Heart left ventricle (tissue), 13 donors: Measurements from ENCODE around the gene ALG6.

ENCODE experiments used
- CTCF ChIP-seq, 12 donors: fragments of 200-600 bp; sonication (generic) in 4 of 12; IDR thresholded peaks; one replicate each; pipeline versions ENCODE4 v1.5.0 to v1.8.0; 2018 to 2022; ENCODE audit warnings: antibody characterized with exemption in 12 of 12, mild to moderate bottlenecking in 5 of 12
- POLR2A ChIP-seq, 2 donors: fragments of 450-650 bp; IDR thresholded peaks; one replicate each; pipeline ENCODE4 v1.6.1; 2017; ENCODE audit warnings: antibody characterized with exemption in 2 of 2, mild to moderate bottlenecking in 2 of 2, moderate library complexity in 2 of 2
- donor health status: ischemic (EF 13 %, LVEDD 7.1; RV severe dilation, severe dysfunction).
- donor health status: DM: no; HTN: yes; CAD: no.
- donor health status: DM: no; HTN: no; CAD: no.
- donor health status: ischemic (EF 25% LVEDD 6.9; RV normal size, moderate dysfunction).
- donor health status: ischemic (EF 25% LVEDD 5.7; RV mildly dilated, moderate dysfunction).
- donor health status: ischemic (EF 35%, LVEDD 5.7; RV mildly dilated, moderate dysfunction).
- donor health status: nonischemic (EF 11% LVEDD 7.7; RV severe dilation, severe dysfunction).
- donor health status: DM: yes; HTN: yes; CAD: no.
- donor health status: PGD.
- donor health status: ischemic (EF 29% LVEDD 5.4; RV normal size, mild dysfunction).
- donor health status: nonischemic (EF 23%, LVEDD 6.1; RV moderate dilation, normal function).

GRCh38 chr1:63450416-63450815 is 83.0 kb downstream of the ALG6 start:
- TF ChIP-seq CTCF (IDR thresholded peaks at IDR 0.05), result no peak
- no peak for TF ChIP-seq POLR2A (IDR thresholded peaks at IDR 0.05)
